Aorta (tissue), 5 donors: ENCODE data around the gene HCFC1. TPM values are rescaled to one million over a fixed set of nuclear protein-coding genes. Genes with fewer than 3 reads are reported as not detected.

Experiments used
- ATAC-seq: fragments of 200-7000 bp; cut with Tn5 transposase; one replicate; pipeline ENCODE4 v1.9.1; 2022; ENCODE audit warnings: moderate library complexity; ENCODE audit not compliant: low FRiP score
- DNase-seq, 2 donors: peaks; one replicate each; pipeline ENCODE4 v3.0.0-alpha.2; 2020
- H3K27ac ChIP-seq, 2 donors: one replicate each; pipeline ENCODE4 v1.5.1; 2013; ENCODE audit warnings: low read length in 2 of 2, mild to moderate bottlenecking in 2 of 2, moderate library complexity in 2 of 2, control low read depth in 1 of 2, inconsistent platforms in 1 of 2, low read depth in 1 of 2
- H3K27me3 ChIP-seq, 2 donors: one replicate each; pipeline ENCODE4 v1.6.1; 2013; ENCODE audit warnings: control low read depth in 1 of 2, low read length in 1 of 2, mild to moderate bottlenecking in 1 of 2, moderate library complexity in 1 of 2; ENCODE audit not compliant: insufficient read depth in 2 of 2, control insufficient read depth in 1 of 2
- H3K36me3 ChIP-seq, 2 donors: one replicate each; pipeline ENCODE4 v1.6.1; 2013; ENCODE audit warnings: control low read depth in 1 of 2, low read length in 1 of 2, mild to moderate bottlenecking in 1 of 2; ENCODE audit not compliant: insufficient read depth in 2 of 2, control insufficient read depth in 1 of 2
- H3K4me1 ChIP-seq, 2 donors: one replicate each; pipeline ENCODE4 v1.6.1; 2013; ENCODE audit warnings: low read length in 2 of 2, control low read depth in 1 of 2, mild to moderate bottlenecking in 1 of 2, moderate library complexity in 1 of 2; ENCODE audit not compliant: insufficient read depth in 2 of 2, control insufficient read depth in 1 of 2
- H3K4me3 ChIP-seq, 2 donors: one replicate each; pipeline ENCODE4 v1.5.1; 2013; ENCODE audit warnings: low read length in 2 of 2, control low read depth in 1 of 2, mild to moderate bottlenecking in 1 of 2
- H3K9me3 ChIP-seq: one replicate; pipeline ENCODE4 v1.6.1; 2013; ENCODE audit warnings: mild to moderate bottlenecking, low read length; ENCODE audit not compliant: control insufficient read depth
- WGBS, 2 donors: extraction: QIAGEN DNeasy Blood & Tissue Kit; methylation state at CpG; one replicate each; pipeline ENCODE4 v1.1.7; 2013; 5-methylcytosine and 5-hydroxymethylcytosine counted together
- intact Hi-C, 2 donors: fragments of 100-400 bp; cut with DNase I; formaldehyde crosslinking; loops; one replicate each; pipeline versions ENCODE4 v1.14.2 to v1.15.0; 2022
- polyA plus RNA-seq, 2 donors: library from polyadenylated mRNA; stranded (reverse); fragments of 200-250 nt; gene quantifications; one replicate each; pipeline ENCODE4 v1.2.3, GENCODE V29; 2013
- total RNA-seq, 2 donors: library from RNA; stranded (reverse); fragmentation: NEBNext Ultra II Directional; extraction: Animal tissue kit (Norgen Biotek cat#: 25700); gene quantifications; one replicate each; pipeline ENCODE4 v1.2.1, GENCODE V29; 2021
- donor health status: healthy with polysubstance abuse.
- donor health status: Bipolar disorder and iron deficiency.
- donor health status: DM: no; HTN: no; CAD: no.
- donor health status: DM: no; HTN: no; CAD: no.
- donor health status: DM: yes; HTN: yes; CAD: no.

HCFC1 gene
- total and polyA plus RNA-seq, 4 donors = 6.5 to 41.8 (median 30.9) TPM

GRCh38 chrX:153944800-153945150 lies 26.8 kb downstream of the HCFC1 start:
- DNase-seq = no peak
- no peak for ATAC-seq
- intact Hi-C loops = loop anchor here in 1 of 2 donors (10.0 kb wide), 1 partner anchor 980 kb away; no protein-coding TSS in a partner anchor
- 53 to 62% methylated on average over 6 of the region's 6 CpGs for WGBS, 2 donors
- Histone ChIP-seq H3K36me3 (no peaks in the 10 kb centered on the region), H3K27ac (no peak overlapping the region), H3K4me1 (no peaks in the 10 kb centered on the region), H3K4me3 (no peak overlapping the region), H3K27me3 (no peaks in the 10 kb centered on the region), H3K9me3 (no peaks in the 10 kb centered on the region)

- Histone ChIP-seq H3K4me3 (no peak within 1 kb of the TSS), H3K4me1 (no peaks in the 10 kb centered on the region), H3K36me3 (no peaks in the 10 kb centered on the region), H3K9me3 (no peaks in the 10 kb centered on the region), H3K27me3 (no peaks in the 10 kb centered on the region), H3K27ac (no peak within 1 kb of the TSS)
- DNase-seq = peak; percentile 79 to 83
- intact Hi-C loops = loop anchor here in 1 of 2 donors (10.0 kb wide), 1 partner anchor 979 kb away; no protein-coding TSS in a partner anchor
- WGBS, 2 donors = 33 to 46% methylated on average over 30 to 31 of the region's 31 CpGs
- no peak for ATAC-seq
Observed at GRCh38 chrX:153944140-153944799, 27.3 kb downstream of the HCFC1 start, which contains the start of gene RENBP. TSS of gene RENBP (minus strand) at chrX:153944643. CDS start at chrX:153944610, 33 bp downstream.

- no peak overlapping the region for H3K4me3 ChIP-seq
- DNase-seq = no peak
Observed at GRCh38 chrX:153941336-153942252, 30.0 kb downstream of the HCFC1 start.

GRCh38 chrX:153939573-153939972 lies 32.0 kb downstream of the HCFC1 start:
- H3K4me3 ChIP-seq = no peak overlapping the region
- WGBS, 2 donors = 58 to 73% methylated on average over 7 of the region's 7 CpGs
- H3K27me3 ChIP-seq = no peaks in the 10 kb centered on the region
- ATAC-seq (no peak), DNase-seq (no peak)
- no peaks in the 10 kb centered on the region for H3K36me3 ChIP-seq
- no peaks in the 10 kb centered on the region for H3K9me3 ChIP-seq
- intact Hi-C loops = loop anchor here in 1 of 2 donors (5.0 kb wide), 1 partner anchor 177 kb away; the partner anchor contains the start of gene PLXNB3
- no peak overlapping the region for H3K27ac ChIP-seq
- no peaks in the 10 kb centered on the region for H3K4me1 ChIP-seq

More at GRCh38 chrX:153941336-153942252, 30.0 kb downstream of the HCFC1 start:
- no peaks in the 10 kb centered on the region for H3K36me3 ChIP-seq
- H3K4me1 ChIP-seq = no peaks in the 10 kb centered on the region
- intact Hi-C loops = loop anchor here in 1 of 2 donors (10.0 kb wide), 1 partner anchor 977 kb away; no protein-coding TSS in a partner anchor
- WGBS, 2 donors = 52 to 82% methylated on average over 20 to 23 of the region's 23 CpGs
- H3K27ac ChIP-seq = no peak overlapping the region
- no peaks in the 10 kb centered on the region for H3K9me3 ChIP-seq
- ATAC-seq = no peak
- H3K27me3 ChIP-seq = no peaks in the 10 kb centered on the region

GRCh38 chrX:153938226-153938786 lies 33.3 kb downstream of the HCFC1 start:
- no peaks in the 10 kb centered on the region for H3K9me3 ChIP-seq
- no peak overlapping the region for H3K4me3 ChIP-seq
- no peaks in the 10 kb centered on the region for H3K4me1 ChIP-seq
- H3K27ac ChIP-seq = no peak overlapping the region
- ATAC-seq (no peak), DNase-seq (no peak)
- intact Hi-C loops = loop anchor here in 1 of 2 donors (5.0 kb wide), 1 partner anchor 176 kb away; the partner anchor contains the start of gene PLXNB3
- no peaks in the 10 kb centered on the region for H3K27me3 ChIP-seq
- no peaks in the 10 kb centered on the region for H3K36me3 ChIP-seq
- 81 to 84% methylated on average over 10 of the region's 10 CpGs for WGBS, 2 donors

- intact Hi-C loops = loop anchor here in 1 of 2 donors (5.0 kb wide), 1 partner anchor 175 kb away; the partner anchor contains the start of gene PLXNB3
- H3K9me3 ChIP-seq = no peaks in the 10 kb centered on the region
- 82 to 91% methylated on average over 3 of the region's 3 CpGs for WGBS, 2 donors
Observed at GRCh38 chrX:153937056-153937455, 34.6 kb downstream of the HCFC1 start.

GRCh38 chrX:153935326-153935851 lies 36.2 kb downstream of the HCFC1 start:
- no peaks in the 10 kb centered on the region for H3K4me1 ChIP-seq
- no peak overlapping the region for H3K4me3 ChIP-seq
- peak; percentile 1 for ATAC-seq
- H3K36me3 ChIP-seq = no peaks in the 10 kb centered on the region
- no peaks in the 10 kb centered on the region for H3K9me3 ChIP-seq
- H3K27me3 ChIP-seq = no peaks in the 10 kb centered on the region
- intact Hi-C loops = loop anchor here in 1 of 2 donors (5.0 kb wide), 1 partner anchor 173 kb away; the partner anchor contains the start of gene PLXNB3
- 8 to 26% methylated on average over 26 to 32 of the region's 32 CpGs for WGBS, 2 donors
- no peak overlapping the region for H3K27ac ChIP-seq
- no peak for DNase-seq

More at GRCh38 chrX:153937056-153937455, 34.6 kb downstream of the HCFC1 start:
- no peak overlapping the region for H3K4me3 ChIP-seq
- ATAC-seq (no peak), DNase-seq (no peak)
- no peaks in the 10 kb centered on the region for H3K27me3 ChIP-seq
- no peaks in the 10 kb centered on the region for H3K36me3 ChIP-seq
- no peaks in the 10 kb centered on the region for H3K4me1 ChIP-seq
- H3K27ac ChIP-seq = no peak overlapping the region

- H3K4me1 ChIP-seq = no peaks in the 10 kb centered on the region
- H3K36me3 ChIP-seq = no peaks in the 10 kb centered on the region
- no peaks in the 10 kb centered on the region for H3K27me3 ChIP-seq
- no peak within 1 kb of the TSS for H3K27ac ChIP-seq
- no peaks in the 10 kb centered on the region for H3K9me3 ChIP-seq
- peak within 1 kb of the TSS; percentile 49 to 55 for H3K4me3 ChIP-seq
- 0 to 10% methylated on average over 41 to 87 of the region's 87 CpGs for WGBS, 2 donors
- intact Hi-C loops = loop anchor here in 1 of 2 donors (5.0 kb wide), 1 partner anchor 173 kb away; the partner anchor contains the start of gene PLXNB3
- ATAC-seq (peak; percentile 93), DNase-seq (peak; percentile 81 to 91)
Observed at GRCh38 chrX:153934762-153935325, 36.8 kb downstream of the HCFC1 start, which contains the start of gene NAA10. TSS of gene NAA10 (minus strand) at chrX:153935037. CDS start at chrX:153934904, 133 bp downstream.
